Measurements from ENCODE around the gene FUBP3.
"Not testable (repeated sequence)": the region's sequence is repeated elsewhere in the genome, so short reads cannot be mapped to it uniquely, and the experiment has no call there.

Gene FUBP3

DNA sequence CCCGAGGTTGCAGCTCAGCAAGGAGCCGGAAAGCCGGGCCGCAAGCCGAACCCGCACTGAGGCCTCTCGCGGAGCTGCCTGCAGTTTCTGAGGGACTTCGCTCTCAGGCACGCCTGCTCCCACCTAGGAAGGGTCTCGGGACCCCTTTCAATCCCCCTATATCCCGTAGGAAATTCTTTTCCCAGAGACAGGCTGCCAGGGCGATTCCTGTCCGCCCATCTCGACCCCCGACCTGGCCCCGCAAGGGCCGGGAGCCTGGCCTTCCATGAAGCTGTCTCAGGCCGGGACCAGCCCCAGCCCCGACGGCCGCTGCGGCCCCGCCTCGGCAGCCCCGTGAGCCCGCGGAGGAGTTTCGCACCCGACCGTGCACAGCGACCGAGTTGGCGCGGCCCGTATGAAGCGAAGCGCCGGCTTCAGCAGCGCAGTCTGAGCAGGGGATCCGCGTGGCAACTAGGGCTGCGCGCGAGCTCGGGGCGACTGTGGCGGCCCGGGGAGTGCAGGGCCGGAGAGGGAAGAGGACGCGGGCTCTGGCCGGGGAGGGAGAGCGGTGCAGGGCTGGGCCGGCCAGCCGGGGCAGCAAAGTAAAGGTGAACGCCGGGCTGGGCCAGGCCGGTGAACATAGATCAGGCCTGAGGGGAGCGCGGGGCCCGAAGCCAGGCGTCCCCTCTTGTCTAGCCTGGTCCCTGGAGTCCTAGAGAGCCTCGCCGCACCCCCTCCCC is 84.0 kb downstream of the FUBP3 start:
- no peak for DNase-seq

DNA sequence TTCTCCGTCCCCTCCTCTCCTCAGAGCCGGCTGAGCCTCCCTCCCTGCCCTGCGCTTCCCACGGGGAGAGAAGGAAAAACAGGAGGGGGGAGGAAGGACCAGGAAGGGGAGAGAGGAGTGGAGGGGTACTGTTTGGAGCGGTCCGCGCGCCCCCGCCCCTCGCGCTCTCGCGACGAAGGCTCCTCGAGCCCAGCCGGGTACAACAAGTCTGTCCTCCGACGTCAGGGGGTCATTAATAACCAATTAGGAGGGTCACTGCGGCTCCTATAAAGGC is 84.5 kb downstream of the FUBP3 start:
- no peak for DNase-seq

GRCh38 chr9:130664251-130665028 is 85.1 kb downstream of the FUBP3 start, which contains the start of gene PRDM12:
Gene PRDM12 (plus strand): TSS chr9:130664594. CDS start chr9:130664654, 60 bp downstream.
- no peak for DNase-seq

DNA sequence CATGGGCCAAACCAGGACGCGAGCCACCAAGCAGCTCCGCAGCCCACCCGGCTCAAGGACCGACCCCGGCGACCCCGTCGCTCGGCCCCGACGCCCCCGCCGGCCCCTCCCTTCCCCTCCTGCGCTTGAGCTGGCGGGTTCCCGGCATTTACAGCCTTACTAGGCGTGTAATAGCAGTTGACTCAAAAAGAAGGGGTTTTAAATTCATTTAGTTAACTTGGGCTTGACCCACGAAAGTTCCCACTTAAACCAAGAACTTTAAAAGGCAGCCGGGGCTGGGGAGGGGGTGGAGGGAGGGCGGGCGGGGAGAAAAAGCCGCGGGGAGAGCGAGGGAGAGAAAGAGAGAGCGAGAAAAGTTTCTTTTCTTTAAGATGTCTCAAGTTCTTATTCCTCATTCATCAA is 85.7 kb downstream of the FUBP3 start:
- no peak for DNase-seq

- no peak for DNase-seq
Measured at GRCh38 chr9:130665431-130666392, 86.3 kb downstream of the FUBP3 start.

- DNase-seq: no peak
Measured at GRCh38 chr9:130666393-130667119, 87.2 kb downstream of the FUBP3 start.

DNA sequence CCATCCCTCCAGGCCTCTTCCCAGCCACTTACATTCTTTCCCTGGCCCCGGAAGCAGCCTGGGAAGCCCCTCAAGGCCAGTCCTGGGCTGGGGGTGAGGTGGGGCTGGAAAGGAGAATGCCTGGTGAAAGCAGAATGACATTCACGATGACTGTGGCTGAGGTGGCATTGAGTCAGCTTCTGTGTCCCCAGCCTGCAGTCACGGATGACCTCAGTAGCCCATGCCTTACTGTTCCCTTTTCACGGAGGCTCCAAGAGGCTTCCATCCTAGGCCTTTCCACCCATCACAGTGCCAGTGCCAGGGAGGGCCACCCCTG is 87.7 kb downstream of the FUBP3 start:
- no peak for DNase-seq

- DNase-seq: no peak
Measured at GRCh38 chr9:130668196-130668595, 88.8 kb downstream of the FUBP3 start.

- no peak for DNase-seq
Measured at GRCh38 chr9:130668659-130669058, 89.3 kb downstream of the FUBP3 start.

DNA sequence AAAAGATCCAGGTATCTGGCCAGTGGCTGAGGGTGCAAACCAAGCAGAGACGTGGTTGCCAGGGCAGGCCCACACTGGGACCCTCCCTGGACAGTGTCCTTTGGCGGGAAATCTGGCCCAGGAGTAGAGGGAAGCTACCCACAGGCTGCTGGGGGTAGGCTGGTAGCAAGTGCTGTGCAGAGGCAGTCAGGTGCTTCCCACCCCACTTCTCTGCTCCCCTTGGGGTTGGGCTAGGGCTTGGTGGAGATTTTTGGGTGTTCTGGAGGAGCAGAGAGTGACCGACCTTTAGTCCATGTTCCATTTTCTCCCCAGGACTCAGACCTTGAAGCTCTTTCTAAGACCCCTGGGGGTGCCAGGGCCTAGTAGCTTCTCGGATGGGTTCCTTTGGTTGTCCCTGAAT is 90.6 kb downstream of the FUBP3 start:
- no peak for DNase-seq

- DNase-seq: no peak
Measured at GRCh38 chr9:130670644-130671043, 91.3 kb downstream of the FUBP3 start.

- no peak for DNase-seq
Measured at GRCh38 chr9:130672466-130672865, 93.1 kb downstream of the FUBP3 start.

DNA sequence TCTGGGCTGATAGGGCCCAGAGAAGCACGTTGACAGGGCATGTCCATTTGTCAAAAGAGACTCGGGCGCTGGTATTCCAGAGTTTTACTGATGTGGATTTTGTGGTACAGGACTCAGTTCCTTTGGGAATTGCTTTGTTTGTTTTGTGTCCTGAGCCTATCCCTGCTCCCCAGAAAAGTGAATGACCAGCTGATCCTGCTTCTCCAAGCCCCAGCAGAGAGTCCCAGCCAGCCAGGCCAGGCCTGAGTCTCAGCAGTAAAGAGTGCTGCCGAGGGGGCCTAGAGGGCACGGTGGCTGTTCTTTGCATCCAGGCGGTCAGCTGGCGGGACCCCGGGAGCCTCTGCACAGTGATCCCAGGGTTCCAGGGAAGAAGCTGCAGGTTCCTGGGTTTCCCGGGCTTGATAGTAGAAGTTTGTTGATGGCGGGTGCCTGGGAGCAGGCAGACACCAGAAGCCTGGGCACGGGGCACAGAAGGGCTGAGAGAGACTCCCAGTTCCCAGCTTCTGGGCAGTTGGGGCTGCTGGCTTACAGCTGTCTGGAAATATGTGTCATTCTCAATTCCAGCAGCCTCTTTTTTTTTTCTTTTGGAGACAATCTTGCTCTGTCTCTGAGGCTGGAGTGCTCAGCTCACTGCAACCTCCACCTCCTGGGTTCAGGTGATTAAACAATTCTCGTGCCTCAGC is 93.7 kb downstream of the FUBP3 start:
- DNase-seq: no peak

GRCh38 chr9:130675396-130675795 is 96.0 kb downstream of the FUBP3 start:
- DNase-seq: no peak

DNA sequence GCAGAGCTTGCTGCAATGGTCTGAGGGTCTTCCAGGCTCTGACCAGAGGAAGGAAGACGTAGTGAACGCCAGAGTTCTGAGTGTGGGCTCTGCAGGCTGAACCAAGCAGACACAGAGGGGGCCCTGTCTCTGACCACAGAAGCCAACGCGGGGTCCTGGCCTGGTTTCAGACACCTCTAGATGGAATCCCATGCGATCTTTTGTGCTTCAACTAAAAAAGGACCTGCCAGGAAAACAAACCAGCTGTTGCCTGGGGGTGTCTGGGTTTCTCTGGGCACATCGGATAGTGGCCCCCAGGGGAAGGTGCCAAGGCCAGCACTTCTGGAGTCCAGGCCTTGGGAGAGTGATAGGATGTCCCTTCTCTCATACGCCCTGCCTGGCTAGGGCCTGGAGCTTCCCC is 97.9 kb downstream of the FUBP3 start:
- DNase-seq: no peak

DNA sequence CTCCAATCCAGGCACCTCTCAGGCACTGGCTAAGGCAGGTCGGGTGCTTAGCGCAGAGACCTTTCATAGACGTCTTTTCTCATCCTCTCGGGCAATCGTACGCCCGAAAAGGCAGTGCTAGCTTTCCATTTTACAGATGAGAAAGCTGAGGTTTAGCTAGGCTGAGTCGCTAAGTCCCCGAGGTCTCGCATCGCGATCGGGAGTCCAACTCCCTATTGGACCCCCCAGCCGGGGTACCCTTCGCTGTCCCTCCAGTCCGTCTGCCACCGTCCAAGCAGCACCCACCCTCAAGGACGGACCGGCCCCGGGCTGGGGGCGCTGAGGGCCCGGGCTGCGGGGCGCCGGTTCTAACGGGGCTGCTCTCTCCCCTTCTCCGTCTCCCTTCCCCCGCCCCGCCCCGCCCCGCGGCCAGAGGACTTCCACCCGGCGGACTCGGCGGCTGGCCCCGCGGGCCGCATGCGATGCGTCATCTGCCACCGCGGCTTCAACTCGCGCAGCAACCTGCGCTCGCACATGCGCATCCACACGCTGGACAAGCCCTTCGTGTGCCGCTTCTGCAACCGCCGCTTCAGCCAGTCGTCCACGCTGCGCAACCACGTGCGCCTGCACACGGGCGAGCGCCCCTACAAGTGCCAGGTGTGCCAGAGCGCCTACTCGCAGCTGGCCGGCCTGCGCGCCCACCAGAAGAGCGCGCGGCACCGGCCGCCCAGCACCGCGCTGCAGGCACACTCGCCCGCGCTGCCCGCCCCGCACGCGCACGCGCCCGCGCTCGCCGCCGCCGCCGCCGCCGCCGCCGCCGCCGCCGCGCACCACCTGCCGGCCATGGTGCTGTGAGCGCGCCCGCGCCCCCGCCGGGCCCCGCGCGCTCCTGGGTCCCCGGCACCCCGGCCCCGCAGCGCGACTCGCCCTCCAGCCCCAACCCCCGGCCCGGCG is 101.7 kb downstream of the FUBP3 start:
- DNase-seq: peak; percentile 44

DNA sequence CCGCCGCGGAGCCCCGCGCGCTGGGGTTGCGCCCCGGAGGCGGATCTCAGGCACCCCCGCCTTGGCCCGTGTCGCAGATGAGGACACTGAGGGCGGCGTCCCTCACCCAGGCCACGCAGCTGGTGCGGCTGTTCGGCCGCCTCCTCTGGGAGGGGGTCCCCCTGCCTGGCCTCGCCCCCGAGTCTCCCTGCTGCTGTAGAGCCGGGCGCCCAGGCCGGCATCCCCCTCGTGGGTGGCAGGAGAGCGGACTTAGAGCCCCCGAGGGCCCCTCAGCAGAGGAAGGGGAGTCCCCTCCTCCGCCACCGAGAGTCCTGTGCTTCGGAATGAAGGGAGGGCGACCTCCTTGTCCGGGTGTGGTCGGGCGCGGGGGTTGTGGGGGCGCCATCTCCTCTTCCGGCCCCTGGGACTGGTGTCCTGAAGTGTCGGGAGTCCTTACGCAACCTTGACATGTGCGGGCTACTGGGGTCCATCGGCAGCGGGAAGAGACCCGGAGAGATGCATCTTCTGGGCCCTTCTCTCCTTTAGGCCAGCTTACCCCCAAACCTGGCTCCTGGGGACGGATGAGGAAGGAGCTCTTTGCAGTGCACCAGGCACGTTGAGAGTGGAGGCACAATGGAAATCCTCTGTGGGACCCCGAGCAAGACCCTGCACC is 102.5 kb downstream of the FUBP3 start:
- DNase-seq: no peak

DNA sequence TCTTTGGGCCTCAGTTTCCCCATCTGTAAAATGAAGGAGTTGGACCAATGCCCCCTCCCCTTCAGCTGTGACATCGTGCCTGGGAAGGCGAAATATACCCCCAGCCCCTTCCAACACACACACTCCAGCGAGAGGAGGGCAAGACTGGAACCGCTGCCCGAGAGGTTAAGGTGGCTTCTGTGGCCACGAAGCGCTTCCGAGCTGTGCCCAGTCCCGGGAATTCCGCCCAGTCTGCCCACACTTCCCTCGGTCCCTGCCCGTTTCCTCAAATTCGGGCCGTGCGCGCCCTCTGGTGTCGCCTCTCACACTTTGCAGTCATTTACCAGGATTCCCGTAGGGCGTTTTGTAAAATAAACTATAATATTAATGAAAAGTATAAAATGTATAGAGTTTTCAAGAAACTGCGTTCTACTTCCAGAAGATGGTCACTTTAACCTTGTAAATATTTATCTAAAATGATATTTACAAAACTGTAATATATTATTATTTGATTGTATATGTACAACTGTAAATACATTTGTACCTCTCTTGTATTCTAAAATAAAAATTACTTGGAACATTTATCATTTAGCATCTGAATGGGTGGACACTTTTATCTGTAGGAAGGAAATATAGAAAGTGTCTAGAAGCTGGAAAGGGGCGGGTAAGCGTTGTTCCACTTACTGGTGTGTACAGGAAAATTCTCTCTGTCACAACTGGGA is 103.2 kb downstream of the FUBP3 start:
- DNase-seq: peak; percentile 31

GRCh38 chr9:130685104-130685503 is 105.7 kb downstream of the FUBP3 start:
- DNase-seq: no peak

- not testable (repeated sequence) for DNase-seq
Measured at GRCh38 chr9:130685945-130686344, 106.6 kb downstream of the FUBP3 start.
